K562 (cell line): ENCODE data around the gene TFDP1. TPM values are rescaled to one million over a fixed set of nuclear protein-coding genes. Genes with fewer than 3 reads are reported as not detected.

ENCODE experiments used
- ATAC-seq: fragments of 200-7000 bp; cut with Tn5 transposase; 3 replicates; pipeline ENCODE4 v1.9.1; 2020; ENCODE audit warnings: moderate library complexity
- BruUV-seq: library from RNA; stranded (reverse); fragments of 400-500 nt; replicated peaks from 2 replicates; lab custom pipeline; 2021; lab: Mats Ljungman, UMichigan
- CTCF ChIA-PET: fragments of 300-600 bp; formaldehyde crosslinking; extraction: SDS; loops from one replicate; lab custom pipeline; 2021; ENCODE audit warnings: low intra/inter-chr PET ratio; lab: Yijun Ruan, JAX
- POLR2A ChIA-PET: fragments of 300-600, 350-650 bp; sonication (Branson Sonifier 250); formaldehyde crosslinking; extraction: SDS; loops from one replicate; lab custom pipeline; 2021; ENCODE audit warnings: antibody characterized with exemption, inconsistent platforms; lab: Yijun Ruan, JAX
- DNase-seq, 4 experiments: peaks; one replicate each; pipeline versions ENCODE4 v3.0.0 to v3.0.0-alpha.2; 2011 to 2018; ENCODE audit warnings: low spot score in 3 of 4, mixed read lengths in 3 of 4; ENCODE audit errors: extremely low read depth in 1 of 4
- FAIRE-seq: peaks from 2 replicates; lab custom pipeline; 2011; peaks lifted over from hg19 to GRCh38; lab: Jason Lieb, UNC
- H2AFZ ChIP-seq: 2 replicates; pipeline ENCODE4 v1.6.0; 2011; ENCODE audit warnings: low read depth, low read length, control low read depth, inconsistent platforms
- H3K27ac ChIP-seq: fragments of 200-600 bp; 3 replicates; pipeline ENCODE4 v1.8.0; 2011; ENCODE audit warnings: low read depth, mild to moderate bottlenecking, control low read depth, inconsistent platforms, low read length, moderate library complexity, mixed read lengths; ENCODE audit errors: extremely low read depth
- H3K27me3 ChIP-seq, 2 experiments: fragments of 300-600 bp in 1 of 2; 2 replicates in 1 of 2; 3 replicates in 1 of 2; pipeline versions ENCODE4 v1.6.0 to v1.8.0; 2011; ENCODE audit warnings: inconsistent platforms in 2 of 2, low read length in 2 of 2, mild to moderate bottlenecking in 1 of 2, mixed read lengths in 1 of 2, moderate library complexity in 1 of 2; ENCODE audit not compliant: control insufficient read depth in 2 of 2, insufficient read depth in 2 of 2
- H3K36me3 ChIP-seq: fragments of 300-600 bp; 3 replicates; pipeline ENCODE4 v1.8.0; 2011; ENCODE audit warnings: mild to moderate bottlenecking, low read length, inconsistent platforms; ENCODE audit not compliant: control insufficient read depth, insufficient read depth
- H3K4me1 ChIP-seq, 2 experiments: fragments of 200-600 bp in 1 of 2; replicated peaks in 1 of 2; 2 replicates in 1 of 2; 3 replicates in 1 of 2; pipeline versions ENCODE4 v1.5.1 to v1.8.0; 2011; ENCODE audit warnings: inconsistent platforms in 2 of 2, low read length in 2 of 2, mild to moderate bottlenecking in 1 of 2, mixed read lengths in 1 of 2, moderate library complexity in 1 of 2; ENCODE audit not compliant: control insufficient read depth in 2 of 2, insufficient read depth in 2 of 2
- H3K4me2 ChIP-seq: 2 replicates; pipeline ENCODE4 v1.6.1; 2011; ENCODE audit warnings: low read length, control low read depth, inconsistent platforms, mixed read lengths; ENCODE audit not compliant: insufficient read depth
- H3K4me3 ChIP-seq: fragments of 200-600 bp; sonication (generic), shearing (Covaris generic); 2 replicates; pipeline ENCODE4 v1.5.1; 2016; ENCODE audit warnings: control low read depth, inconsistent platforms
- H3K79me2 ChIP-seq: fragments of 200-600 bp; 3 replicates; pipeline ENCODE4 v1.8.0; 2011; ENCODE audit warnings: low read length, inconsistent platforms; ENCODE audit not compliant: control insufficient read depth, insufficient read depth
- H3K9ac ChIP-seq, 2 experiments: 2 replicates each; pipeline versions ENCODE4 v1.6.0 to v1.6.1; 2011; ENCODE audit warnings: low read depth in 2 of 2, low read length in 2 of 2, control low read depth in 1 of 2, inconsistent platforms in 1 of 2, mild to moderate bottlenecking in 1 of 2, mixed read lengths in 1 of 2; ENCODE audit not compliant: insufficient read depth in 1 of 2
- H3K9me1 ChIP-seq: one replicate; pipeline ENCODE4 v1.6.0; 2011; ENCODE audit warnings: inconsistent platforms, mild to moderate bottlenecking, low read length, moderate library complexity; ENCODE audit not compliant: control insufficient read depth, insufficient read depth
- H3K9me3 ChIP-seq: replicated peaks from 2 replicates; pipeline ENCODE4 v1.5.1; 2011; ENCODE audit warnings: low read depth, low read length, inconsistent platforms; ENCODE audit not compliant: control insufficient read depth, insufficient read depth
- H4K20me1 ChIP-seq: replicated peaks from 2 replicates; pipeline ENCODE4 v1.6.1; 2011; ENCODE audit warnings: low read length, inconsistent platforms, mixed read lengths; ENCODE audit not compliant: control insufficient read depth, insufficient read depth
- POLR3A ChIP-seq: IDR thresholded peaks from 2 replicates; pipeline ENCODE4 v1.6.1; 2011; ENCODE audit warnings: borderline replicate concordance, mild to moderate bottlenecking, moderate library complexity; ENCODE audit not compliant: insufficient read length, insufficient read depth; ENCODE audit errors: extremely low read depth
- SNIP1 ChIP-seq: fragments of 450-650 bp; IDR thresholded peaks from 2 replicates; pipeline ENCODE4 v1.7.1; 2017; ENCODE audit warnings: low read depth, mild to moderate bottlenecking
- TAF1 ChIP-seq: IDR thresholded peaks from 2 replicates; pipeline ENCODE4 v1.6.1; 2011; ENCODE audit warnings: mild to moderate bottlenecking, low read length, moderate library complexity; ENCODE audit not compliant: insufficient read depth, control insufficient read depth, severe bottlenecking; ENCODE audit errors: extremely low read depth
- TAF7 ChIP-seq: fragments of 450-650 bp; IDR thresholded peaks from 2 replicates; pipeline ENCODE4 v1.6.1; 2016; ENCODE audit warnings: missing genetic modification characterization, missing compliant biosample characterization
- TEAD2 ChIP-seq: fragments of 450-650 bp; IDR thresholded peaks from 2 replicates; pipeline ENCODE4 v1.6.1; 2016; ENCODE audit warnings: missing genetic modification characterization, control low read depth, missing compliant biosample characterization
- ZBTB2 ChIP-seq: fragments of 450-650 bp; IDR thresholded peaks from 2 replicates; pipeline ENCODE4 v1.6.1; 2016; ENCODE audit warnings: antibody characterized with exemption
- ZSCAN29 ChIP-seq: fragments of 450-650 bp; IDR thresholded peaks from 2 replicates; pipeline ENCODE4 v1.6.1; 2017
- WGBS: fragments of 100-300 bp; shearing (Covaris generic); methylation state at CpG from one replicate; pipeline ENCODE4 v1.1.6; 2016; ENCODE audit warnings: low coverage, mixed read lengths; ENCODE audit not compliant: insufficient coverage; ENCODE audit errors: missing lambda C conversion rate; 5-methylcytosine and 5-hydroxymethylcytosine counted together
- in situ Hi-C: fragments of 300-500 bp; cut with MboI; formaldehyde crosslinking; loops from 4 replicates; pipeline ENCODE4 v1.15.0; 2018; ENCODE audit warnings: inconsistent platforms, mixed read lengths
- intact Hi-C: fragments of 100-400 bp; cut with micrococcal nuclease; formaldehyde crosslinking; loops from 2 replicates; pipeline ENCODE4 v1.14.2; 2022
- polyA plus RNA-seq, 8 experiments: library from polyadenylated mRNA; depleted of rRNA in 4 of 8; stranded (reverse) in 5 of 8; unstranded in 3 of 8; fragments of >200 nt; fragmentation: Nextera tagmentation in 2 of 8; fragmentation: Illumina TruSeq in 1 of 8; extraction: Ambion mirVana in 2 of 8; extraction: Trizol in 1 of 8; gene quantifications; 2 replicates each; pipeline versions ENCODE4 v1.2.1 to v1.2.3, GENCODE V29; 2011 to 2014; ENCODE audit warnings: inconsistent platforms in 1 of 8, missing spikeins in 1 of 8
- total RNA-seq, 7 experiments: library from RNA; depleted of rRNA in 6 of 7; stranded (reverse); fragments of >200 nt in 6 of 7; fragmentation: Illumina TruSeq in 2 of 7; extraction: Trizol in 2 of 7; gene quantifications; 2 replicates each; pipeline versions ENCODE4 v1.2.1 to v1.2.3, GENCODE V29; 2011 to 2021; ENCODE audit warnings: low replicate concordance in 1 of 7
- TF ChIP-seq, protein P1 (sequence below), 2 experiments: IDR thresholded peaks in 1 of 2; conservative IDR thresholded peaks in 1 of 2; 2 replicates each; pipeline ENCODE4 v1.6.1; 2016; ENCODE audit warnings: low read depth in 2 of 2, mild to moderate bottlenecking in 1 of 2, missing compliant biosample characterization in 1 of 2, missing genetic modification characterization in 1 of 2, moderate library complexity in 1 of 2
- TF ChIP-seq, protein P2 (sequence below): fragments of 250-450 bp; sonication (Bioruptor Pico); IDR thresholded peaks from 2 replicates; pipeline ENCODE4 v1.4.0; 2020

TFDP1 gene
- total and polyA plus RNA-seq, 9 of the 15 experiments (the other 6 are each of a cell fraction or from before 2014, with no cell fraction given) = 33.8 to 145 (median 69.1) TPM

- H3K27ac ChIP-seq = no peak overlapping the region
- no peaks in the 10 kb centered on the region for H3K27me3 ChIP-seq
- peaks cover 0 to 9% of the 10 kb centered on the region in 2 experiments; a peak in 3 of 5 replicates for H3K4me1 ChIP-seq
- DNase-seq (no peak), ATAC-seq (no peak), FAIRE-seq (no peak)
- CTCF ChIA-PET = interaction anchor here (0.7 kb wide), 1 partner anchor 619 kb away, joined by 3 read pairs; no protein-coding TSS in a partner anchor
- H3K9me1 ChIP-seq = no peaks in the 10 kb centered on the region
- H4K20me1 ChIP-seq = no peaks in the 10 kb centered on the region; the same call in 1 of the 2 replicates
- in situ Hi-C loops (no loop called here), intact Hi-C loops (loop anchor here (1.0 to 10.0 kb wide), 3 partner anchors 103 to 287 kb away; no protein-coding TSS in a partner anchor)
- POLR2A ChIA-PET = no interaction called here
- H3K4me2 ChIP-seq = no peak overlapping the region
- no peak overlapping the region; a peak in 1 of 4 replicates for H3K9ac ChIP-seq
- H3K36me3 ChIP-seq = no peaks in the 10 kb centered on the region
- H3K79me2 ChIP-seq = no peaks in the 10 kb centered on the region
- no TSS peak for BruUV-seq
- no peak overlapping the region for H2AFZ ChIP-seq
- WGBS = 46% methylated on average over 13 of the region's 19 CpGs
- no peaks in the 10 kb centered on the region for H3K9me3 ChIP-seq
- H3K4me3 ChIP-seq = no peak overlapping the region
- no peak for TF ChIP-seq TAF7
- no peak for TF ChIP-seq SNIP1
- no peak for TF ChIP-seq POLR3A
- no peak for TF ChIP-seq TEAD2 (tag)
- TF ChIP-seq TAF1 = no peak
- TF ChIP-seq, protein P1, sequence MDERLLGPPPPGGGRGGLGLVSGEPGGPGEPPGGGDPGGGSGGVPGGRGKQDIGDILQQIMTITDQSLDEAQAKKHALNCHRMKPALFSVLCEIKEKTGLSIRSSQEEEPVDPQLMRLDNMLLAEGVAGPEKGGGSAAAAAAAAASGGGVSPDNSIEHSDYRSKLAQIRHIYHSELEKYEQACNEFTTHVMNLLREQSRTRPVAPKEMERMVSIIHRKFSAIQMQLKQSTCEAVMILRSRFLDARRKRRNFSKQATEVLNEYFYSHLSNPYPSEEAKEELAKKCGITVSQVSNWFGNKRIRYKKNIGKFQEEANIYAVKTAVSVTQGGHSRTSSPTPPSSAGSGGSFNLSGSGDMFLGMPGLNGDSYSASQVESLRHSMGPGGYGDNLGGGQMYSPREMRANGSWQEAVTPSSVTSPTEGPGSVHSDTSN (CRISPR knock-in tag; IDR thresholded peaks at IDR 0.05; ENCODE audit: low read depth) = no peak
- TF ChIP-seq, protein P1 (tag; conservative IDR thresholded peaks at IDR 0.05; ENCODE audit: low read depth) = no peak
- TF ChIP-seq, protein P2, sequence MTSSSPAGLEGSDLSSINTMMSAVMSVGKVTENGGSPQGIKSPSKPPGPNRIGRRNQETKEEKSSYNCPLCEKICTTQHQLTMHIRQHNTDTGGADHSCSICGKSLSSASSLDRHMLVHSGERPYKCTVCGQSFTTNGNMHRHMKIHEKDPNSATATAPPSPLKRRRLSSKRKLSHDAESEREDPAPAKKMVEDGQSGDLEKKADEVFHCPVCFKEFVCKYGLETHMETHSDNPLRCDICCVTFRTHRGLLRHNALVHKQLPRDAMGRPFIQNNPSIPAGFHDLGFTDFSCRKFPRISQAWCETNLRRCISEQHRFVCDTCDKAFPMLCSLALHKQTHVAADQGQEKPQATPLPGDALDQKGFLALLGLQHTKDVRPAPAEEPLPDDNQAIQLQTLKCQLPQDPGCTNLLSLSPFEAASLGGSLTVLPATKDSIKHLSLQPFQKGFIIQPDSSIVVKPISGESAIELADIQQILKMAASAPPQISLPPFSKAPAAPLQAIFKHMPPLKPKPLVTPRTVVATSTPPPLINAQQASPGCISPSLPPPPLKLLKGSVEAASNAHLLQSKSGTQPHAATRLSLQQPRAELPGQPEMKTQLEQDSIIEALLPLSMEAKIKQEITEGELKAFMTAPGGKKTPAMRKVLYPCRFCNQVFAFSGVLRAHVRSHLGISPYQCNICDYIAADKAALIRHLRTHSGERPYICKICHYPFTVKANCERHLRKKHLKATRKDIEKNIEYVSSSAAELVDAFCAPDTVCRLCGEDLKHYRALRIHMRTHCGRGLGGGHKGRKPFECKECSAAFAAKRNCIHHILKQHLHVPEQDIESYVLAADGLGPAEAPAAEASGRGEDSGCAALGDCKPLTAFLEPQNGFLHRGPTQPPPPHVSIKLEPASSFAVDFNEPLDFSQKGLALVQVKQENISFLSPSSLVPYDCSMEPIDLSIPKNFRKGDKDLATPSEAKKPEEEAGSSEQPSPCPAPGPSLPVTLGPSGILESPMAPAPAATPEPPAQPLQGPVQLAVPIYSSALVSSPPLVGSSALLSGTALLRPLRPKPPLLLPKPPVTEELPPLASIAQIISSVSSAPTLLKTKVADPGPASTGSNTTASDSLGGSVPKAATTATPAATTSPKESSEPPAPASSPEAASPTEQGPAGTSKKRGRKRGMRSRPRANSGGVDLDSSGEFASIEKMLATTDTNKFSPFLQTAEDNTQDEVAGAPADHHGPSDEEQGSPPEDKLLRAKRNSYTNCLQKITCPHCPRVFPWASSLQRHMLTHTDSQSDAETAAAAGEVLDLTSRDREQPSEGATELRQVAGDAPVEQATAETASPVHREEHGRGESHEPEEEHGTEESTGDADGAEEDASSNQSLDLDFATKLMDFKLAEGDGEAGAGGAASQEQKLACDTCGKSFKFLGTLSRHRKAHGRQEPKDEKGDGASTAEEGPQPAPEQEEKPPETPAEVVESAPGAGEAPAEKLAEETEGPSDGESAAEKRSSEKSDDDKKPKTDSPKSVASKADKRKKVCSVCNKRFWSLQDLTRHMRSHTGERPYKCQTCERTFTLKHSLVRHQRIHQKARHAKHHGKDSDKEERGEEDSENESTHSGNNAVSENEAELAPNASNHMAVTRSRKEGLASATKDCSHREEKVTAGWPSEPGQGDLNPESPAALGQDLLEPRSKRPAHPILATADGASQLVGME (CRISPR knock-in tag) = no peak
- no peak for TF ChIP-seq ZSCAN29
- no peak for TF ChIP-seq ZBTB2
These were observed 23.0 kb upstream of the TFDP1 start for GRCh38 chr13:113561417-113562084.
